GM12865 (cell line): ENCODE measurements around the gene TBCD.

Source experiments
- DNase-seq: peaks from one replicate; pipeline ENCODE4 v3.0.0; 2010; ENCODE audit warnings: low read depth
- H3K4me3 ChIP-seq: 2 replicates; pipeline ENCODE4 v1.5.1; 2011; ENCODE audit warnings: mild to moderate bottlenecking, low read depth, low read length, control low read depth
- CTCF ChIP-seq: IDR thresholded peaks from 2 replicates; pipeline ENCODE4 v1.5.1; 2011; ENCODE audit warnings: low read length, control low read depth, low read depth, inconsistent platforms; ENCODE audit not compliant: insufficient read depth; ENCODE audit errors: missing control alignments

The TBCD gene

GRCh38 chr17:82745524-82745923, 6.3 kb upstream of the TBCD start:
- no peak for TF ChIP-seq CTCF
- H3K4me3 ChIP-seq = no peak overlapping the region
- DNase-seq = no peak

GRCh38 chr17:82748756-82749155, 3.1 kb upstream of the TBCD start:
- H3K4me3 ChIP-seq = no peak overlapping the region
- TF ChIP-seq CTCF = no peak
- DNase-seq = no peak

GRCh38 chr17:82750241-82750908, 1.5 kb upstream of the TBCD start:
- DNase-seq = peak; percentile 48
- no peak overlapping the region; the same call in 1 of the 2 replicates for H3K4me3 ChIP-seq
- TF ChIP-seq CTCF = no peak

GRCh38 chr17:82751171-82751570, 694 bp upstream of the TBCD start:
- DNase-seq = no peak
- H3K4me3 ChIP-seq = peak overlapping the region; percentile 66
- TF ChIP-seq CTCF = no peak

GRCh38 chr17:82752371-82753200, 721 bp downstream of the TBCD start:
- H3K4me3 ChIP-seq = peak overlapping the region; percentile 92
- TF ChIP-seq CTCF = no peak
- DNase-seq = peak; percentile 35

- H3K4me3 ChIP-seq = peak overlapping the region; percentile 92
- TF ChIP-seq CTCF = no peak
- DNase-seq = no peak
Measured at GRCh38 chr17:82753201-82753464, 1.3 kb downstream of the TBCD start.
